IMR-90 (cell line): ENCODE results near the gene AWAT1. TPM values are rescaled to one million over a fixed set of nuclear protein-coding genes. Genes with fewer than 3 reads are reported as not detected.

Source experiments
- ATAC-seq: fragments of 200-7000 bp; cut with Tn5 transposase; 2 replicates; pipeline ENCODE4 v1.9.1; 2020; ENCODE audit warnings: low read depth, mild to moderate bottlenecking, moderate library complexity
- BruUV-seq: library from RNA; stranded (reverse); fragments of 400-500 nt; replicated peaks from 2 replicates; lab custom pipeline; 2021; lab: Mats Ljungman, UMichigan
- CTCF ChIA-PET: fragments of 300-600 bp; formaldehyde crosslinking; extraction: SDS; loops from one replicate; lab custom pipeline; 2021; ENCODE audit warnings: antibody characterized with exemption; lab: Yijun Ruan, JAX
- POLR2A ChIA-PET: fragments of 300-600 bp; sonication (Branson Sonifier 250); formaldehyde crosslinking; loops from one replicate; lab custom pipeline; 2022; ENCODE audit warnings: antibody characterized with exemption; ENCODE audit not compliant: unreplicated experiment; lab: Charles Lee
- DNase-seq: peaks from one replicate; pipeline ENCODE4 v3.0.0; 2013
- H2AFZ ChIP-seq: replicated peaks from 2 replicates; pipeline ENCODE3; 2013; ENCODE audit warnings: low read length, mild to moderate bottlenecking; ENCODE audit not compliant: poor library complexity
- H2AK5ac ChIP-seq: 2 replicates; pipeline ENCODE4 v1.6.1; 2013; ENCODE audit warnings: low read depth, low read length, inconsistent platforms
- H2AK9ac ChIP-seq: replicated peaks from 2 replicates; pipeline ENCODE3; 2013; ENCODE audit warnings: mild to moderate bottlenecking, low read depth, low read length, moderate library complexity; ENCODE audit not compliant: poor library complexity
- H2BK120ac ChIP-seq: 2 replicates; pipeline ENCODE4 v1.6.1; 2013; ENCODE audit warnings: low read depth, low read length, inconsistent platforms
- H2BK15ac ChIP-seq: 3 replicates; pipeline ENCODE4 v1.6.1; 2013; ENCODE audit warnings: low read depth, low read length, inconsistent platforms
- H2BK20ac ChIP-seq: 2 replicates; pipeline ENCODE4 v1.6.1; 2013; ENCODE audit warnings: low read depth, mild to moderate bottlenecking, inconsistent platforms, low read length, moderate library complexity
- H2BK5ac ChIP-seq: 2 replicates; pipeline ENCODE4 v1.6.1; 2013; ENCODE audit warnings: mild to moderate bottlenecking, low read depth, low read length, inconsistent platforms; ENCODE audit not compliant: poor library complexity, severe bottlenecking
- H3K14ac ChIP-seq: replicated peaks from 2 replicates; pipeline ENCODE4 v1.6.1; 2013; ENCODE audit warnings: low read depth, low read length, inconsistent platforms
- H3K18ac ChIP-seq: 2 replicates; pipeline ENCODE4 v1.6.1; 2013; ENCODE audit warnings: low read depth, low read length, control low read depth
- H3K23ac ChIP-seq: 2 replicates; pipeline ENCODE4 v1.6.1; 2013; ENCODE audit warnings: low read depth, low read length, inconsistent platforms
- H3K27ac ChIP-seq: 2 replicates; pipeline ENCODE4 v1.5.1; 2013; ENCODE audit warnings: mild to moderate bottlenecking, control low read depth, low read length; ENCODE audit not compliant: insufficient read depth
- H3K27me3 ChIP-seq: 2 replicates; pipeline ENCODE4 v1.6.1; 2013; ENCODE audit warnings: low read length; ENCODE audit not compliant: control insufficient read depth, insufficient read depth
- H3K36me3 ChIP-seq: 2 replicates; pipeline ENCODE4 v1.6.1; 2013; ENCODE audit warnings: low read length, mixed read lengths; ENCODE audit not compliant: control insufficient read depth, insufficient read depth
- H3K4ac ChIP-seq: 2 replicates; pipeline ENCODE4 v1.6.1; 2013; ENCODE audit warnings: low read depth, low read length, inconsistent platforms
- H3K4me1 ChIP-seq: 2 replicates; pipeline ENCODE4 v1.6.1; 2013; ENCODE audit warnings: low read length, mixed read lengths; ENCODE audit not compliant: control insufficient read depth, insufficient read depth
- H3K4me2 ChIP-seq: 2 replicates; pipeline ENCODE4 v1.6.1; 2013; ENCODE audit warnings: low read depth, mild to moderate bottlenecking, control low read depth, low read length, moderate library complexity
- H3K4me3 ChIP-seq: 2 replicates; pipeline ENCODE4 v1.5.1; 2013; ENCODE audit warnings: low read depth, mild to moderate bottlenecking, control low read depth, low read length, moderate library complexity; ENCODE audit not compliant: insufficient read depth
- H3K56ac ChIP-seq: 2 replicates; pipeline ENCODE4 v1.6.1; 2013; ENCODE audit warnings: low read length, inconsistent platforms; ENCODE audit not compliant: insufficient read depth; ENCODE audit errors: extremely low read depth
- H3K79me1 ChIP-seq, 2 experiments: 2 replicates each; pipeline ENCODE4 v1.6.1; 2013; ENCODE audit warnings: low read length in 2 of 2, inconsistent platforms in 1 of 2, low read depth in 1 of 2
- H3K9ac ChIP-seq: 2 replicates; pipeline ENCODE4 v1.6.1; 2013; ENCODE audit warnings: low read depth, low read length, control low read depth
- H3K9me1 ChIP-seq: 2 replicates; pipeline ENCODE4 v1.6.1; 2013; ENCODE audit warnings: low read length, inconsistent platforms; ENCODE audit not compliant: insufficient read depth
- H3K9me3 ChIP-seq: 2 replicates; pipeline ENCODE4 v1.6.1; 2013; ENCODE audit warnings: low read length; ENCODE audit not compliant: control insufficient read depth, insufficient read depth
- H4K20me1 ChIP-seq: 2 replicates; pipeline ENCODE4 v1.6.1; 2013; ENCODE audit warnings: low read length, inconsistent platforms; ENCODE audit not compliant: insufficient read depth
- H4K5ac ChIP-seq: 2 replicates; pipeline ENCODE4 v1.6.1; 2013; ENCODE audit warnings: mild to moderate bottlenecking, low read depth, low read length, control low read depth
- H4K8ac ChIP-seq, 2 experiments: 2 replicates each; pipeline ENCODE4 v1.6.1; 2013; ENCODE audit warnings: low read depth in 2 of 2, low read length in 2 of 2, control low read depth in 1 of 2, inconsistent platforms in 1 of 2
- H4K91ac ChIP-seq: 2 replicates; pipeline ENCODE4 v1.6.1; 2013; ENCODE audit warnings: low read depth, low read length, inconsistent platforms; ENCODE audit not compliant: insufficient read depth
- BHLHE40 ChIP-seq: fragments of 150-350 bp; IDR thresholded peaks from 2 replicates; pipeline ENCODE4 v1.6.1; 2016; ENCODE audit warnings: mild to moderate bottlenecking, low read depth, low read length
- CEBPB ChIP-seq: IDR thresholded peaks from 2 replicates; pipeline ENCODE4 v1.6.1; 2012; ENCODE audit warnings: low read depth, low read length, improper control_type of control experiment
- CHD1 ChIP-seq: IDR thresholded peaks from 2 replicates; pipeline ENCODE4 v1.6.1; 2012; ENCODE audit warnings: low read depth, low read length, improper control_type of control experiment
- CTCF ChIP-seq: conservative IDR thresholded peaks from 2 replicates; pipeline ENCODE4 v1.5.1; 2012; ENCODE audit warnings: mild to moderate bottlenecking, low read depth, low read length, improper control_type of control experiment
- ELK1 ChIP-seq: fragments of 150-350 bp; IDR thresholded peaks from 2 replicates; pipeline ENCODE4 v1.6.1; 2016; ENCODE audit warnings: low read depth, mild to moderate bottlenecking, low read length, moderate library complexity, borderline replicate concordance
- FOS ChIP-seq: fragments of 150-350 bp; IDR thresholded peaks from 2 replicates; pipeline ENCODE4 v1.6.1; 2016; ENCODE audit warnings: low read depth, low read length
- NFE2L2 ChIP-seq: fragments of 150-350 bp; IDR thresholded peaks from 2 replicates; pipeline ENCODE4 v1.6.1; 2016; ENCODE audit warnings: low read depth, mild to moderate bottlenecking, low read length
- POLR2A ChIP-seq: IDR thresholded peaks from 2 replicates; pipeline ENCODE4 v1.6.1; 2012; ENCODE audit warnings: mild to moderate bottlenecking, low read depth, low read length
- RAD21 ChIP-seq: IDR thresholded peaks from 2 replicates; pipeline ENCODE4 v1.6.1; 2012; ENCODE audit warnings: low read length, improper control_type of control experiment
- RCOR1 ChIP-seq: IDR thresholded peaks from 2 replicates; pipeline ENCODE4 v1.6.1; 2012; ENCODE audit warnings: mild to moderate bottlenecking, low read length, improper control_type of control experiment; ENCODE audit not compliant: insufficient replicate concordance
- RFX5 ChIP-seq: IDR thresholded peaks from 2 replicates; pipeline ENCODE4 v1.8.0; 2012; ENCODE audit warnings: low read depth, mild to moderate bottlenecking, low read length, moderate library complexity
- SMC3 ChIP-seq: fragments of 150-350 bp; IDR thresholded peaks from 2 replicates; pipeline ENCODE4 v1.6.1; 2016; ENCODE audit warnings: low read depth, mild to moderate bottlenecking, antibody characterized with exemption, low read length, moderate library complexity
- USF2 ChIP-seq: fragments of 150-350 bp; IDR thresholded peaks from 2 replicates; pipeline ENCODE4 v1.6.1; 2017; ENCODE audit warnings: mild to moderate bottlenecking, antibody characterized with exemption, low read length, low read depth
- WGBS, 2 experiments: methylation state at CpG; one replicate each; pipeline versions ENCODE4 v1.1.5 to v1.1.7; 2013; ENCODE audit warnings: missing lambda C conversion rate in 2 of 2; ENCODE audit not compliant: insufficient read length in 1 of 2; ENCODE audit errors: extremely low coverage in 2 of 2; 5-methylcytosine and 5-hydroxymethylcytosine counted together
- dilution Hi-C: fragments of 300-500 bp; cut with HindIII; formaldehyde crosslinking; loops from one replicate; pipeline ENCODE4 v1.14.3; 2018; ENCODE audit warnings: low sequenced_read_pairs; ENCODE audit not compliant: unreplicated experiment
- in situ Hi-C: fragments of 300-500 bp; cut with MboI; formaldehyde crosslinking; loops from 3 replicates; pipeline ENCODE4 v1.14.3; 2019; ENCODE audit warnings: low sequenced_read_pairs, inconsistent platforms, mixed read lengths
- intact Hi-C: fragments of 100-400 bp; cut with micrococcal nuclease; formaldehyde crosslinking; loops from 2 replicates; pipeline ENCODE4 v1.10.0; 2022
- polyA plus RNA-seq, 3 experiments: library from polyadenylated mRNA; depleted of rRNA; stranded (reverse); fragments of >200 nt; gene quantifications; 2 replicates each; pipeline ENCODE4 v1.2.3, GENCODE V29; 2012; ENCODE audit warnings: low replicate concordance in 1 of 3
- total RNA-seq: library from RNA; depleted of rRNA; stranded (reverse); fragments of >200 nt; gene quantifications from 2 replicates; pipeline ENCODE4 v1.2.3, GENCODE V29; 2012

Gene AWAT1
- total and polyA plus RNA-seq, 2 of the 4 experiments (the other 2 are of a cell fraction), result not detected

GRCh38 chrX:70240751-70241150 lies 6.3 kb downstream of the AWAT1 start:
- dilution Hi-C loops, result no loop called here
- Histone ChIP-seq H3K27me3 (peaks cover 23% of the 10 kb centered on the region), H3K14ac (no peak overlapping the region), H3K4me2 (no peak overlapping the region), H2BK120ac (no peak overlapping the region), H4K8ac (no peak overlapping the region), H3K27ac (no peak overlapping the region), H3K4ac (no peak overlapping the region), H3K4me3 (no peak overlapping the region), H3K23ac (no peak overlapping the region), H2BK15ac (no peak overlapping the region), H3K36me3 (no peaks in the 10 kb centered on the region), H3K4me1 (no peaks in the 10 kb centered on the region), H3K56ac (no peak overlapping the region), H2BK20ac (no peak overlapping the region), H4K5ac (no peak overlapping the region), H3K9me1 (no peaks in the 10 kb centered on the region), H4K20me1 (no peaks in the 10 kb centered on the region), H4K91ac (no peak overlapping the region), H2AK5ac (no peak overlapping the region), H2BK5ac (no peak overlapping the region), H3K9ac (no peak overlapping the region), H3K18ac (no peak overlapping the region), H3K79me1 (no peaks in the 10 kb centered on the region), H3K9me3 (no peaks in the 10 kb centered on the region), H2AFZ (no peak overlapping the region), H2AK9ac (no peak overlapping the region)
- ChIA-PET POLR2A (no interaction called here), CTCF (interaction anchor here (0.7 kb wide), 1 partner anchor 11 kb away, joined by 3 read pairs; no protein-coding TSS in a partner anchor)
- BruUV-seq, result no TSS peak
- in situ Hi-C loops, result no loop called here
- intact Hi-C loops, result no loop called here
- TF ChIP-seq FOS (no peak), RCOR1 (no peak), CTCF (no peak), POLR2A (no peak), RFX5 (no peak), NFE2L2 (no peak), USF2 (no peak), CHD1 (no peak), SMC3 (no peak), CEBPB (no peak), RAD21 (no peak), BHLHE40 (no peak), ELK1 (no peak)
- ATAC-seq (no peak), DNase-seq (no peak)
- WGBS, 2 experiments, result no CpG with 5 or more reads among the region's 1 CpG
